ENCODE measurements around the gene IRF8.

DNA sequence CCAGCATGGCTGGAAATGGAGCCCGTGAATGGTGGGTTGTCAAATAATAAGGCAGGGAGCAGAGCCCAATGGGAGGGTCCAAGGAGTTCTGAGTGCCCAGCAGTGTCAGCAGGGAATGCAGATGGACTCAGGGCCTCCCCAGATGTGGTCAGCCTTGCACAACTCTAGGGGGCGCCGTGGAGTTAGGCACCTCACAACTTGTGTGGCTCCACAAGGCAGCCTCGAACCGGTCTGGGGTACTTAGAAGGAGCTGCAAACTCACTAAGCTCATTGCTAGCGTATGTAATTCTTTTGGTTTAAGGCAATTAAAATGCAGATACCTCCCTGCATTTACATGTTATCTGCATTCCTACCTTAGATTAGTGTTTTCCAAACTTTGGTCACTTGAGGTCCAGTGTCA is 18.1 kb downstream of the IRF8 start:
- TF ChIP-seq, protein P1, sequence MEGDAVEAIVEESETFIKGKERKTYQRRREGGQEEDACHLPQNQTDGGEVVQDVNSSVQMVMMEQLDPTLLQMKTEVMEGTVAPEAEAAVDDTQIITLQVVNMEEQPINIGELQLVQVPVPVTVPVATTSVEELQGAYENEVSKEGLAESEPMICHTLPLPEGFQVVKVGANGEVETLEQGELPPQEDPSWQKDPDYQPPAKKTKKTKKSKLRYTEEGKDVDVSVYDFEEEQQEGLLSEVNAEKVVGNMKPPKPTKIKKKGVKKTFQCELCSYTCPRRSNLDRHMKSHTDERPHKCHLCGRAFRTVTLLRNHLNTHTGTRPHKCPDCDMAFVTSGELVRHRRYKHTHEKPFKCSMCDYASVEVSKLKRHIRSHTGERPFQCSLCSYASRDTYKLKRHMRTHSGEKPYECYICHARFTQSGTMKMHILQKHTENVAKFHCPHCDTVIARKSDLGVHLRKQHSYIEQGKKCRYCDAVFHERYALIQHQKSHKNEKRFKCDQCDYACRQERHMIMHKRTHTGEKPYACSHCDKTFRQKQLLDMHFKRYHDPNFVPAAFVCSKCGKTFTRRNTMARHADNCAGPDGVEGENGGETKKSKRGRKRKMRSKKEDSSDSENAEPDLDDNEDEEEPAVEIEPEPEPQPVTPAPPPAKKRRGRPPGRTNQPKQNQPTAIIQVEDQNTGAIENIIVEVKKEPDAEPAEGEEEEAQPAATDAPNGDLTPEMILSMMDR (IDR thresholded peaks at IDR 0.05 in 4 of 5, conservative IDR thresholded peaks at IDR 0.05 in 1 of 5): no peak
- TF ChIP-seq POLR2A (IDR thresholded peaks at IDR 0.05): no peak

Measured in gastrocnemius medialis (tissue), 4 donors.